PFSK-1 (cell line): ENCODE measurements around the gene FETUB.

Source experiments
- FOXP2 ChIP-seq: optimal IDR thresholded peaks from 2 replicates; pipeline ENCODE3; 2011; ENCODE audit warnings: borderline replicate concordance, control low read depth, inconsistent platforms; ENCODE audit not compliant: insufficient read depth; ENCODE audit errors: extremely low read length, extremely low read depth
- POLR2AphosphoS5 ChIP-seq: IDR thresholded peaks from 2 replicates; pipeline ENCODE4 v1.6.1; 2012; ENCODE audit warnings: low read depth, mild to moderate bottlenecking, control low read depth, low read length, moderate library complexity
- SIN3A ChIP-seq: IDR thresholded peaks from 2 replicates; pipeline ENCODE4 v1.6.1; 2012; ENCODE audit warnings: mild to moderate bottlenecking, low read length, moderate library complexity, borderline replicate concordance; ENCODE audit not compliant: insufficient read depth
- TAF1 ChIP-seq: IDR thresholded peaks from 2 replicates; pipeline ENCODE4 v1.6.1; 2012; ENCODE audit warnings: low read length, control low read depth, borderline replicate concordance; ENCODE audit not compliant: insufficient read depth
- TF ChIP-seq, protein P1 (sequence below), 2 experiments: IDR thresholded peaks; 2 replicates each; pipeline versions ENCODE4 v1.6.1 to v1.8.0; 2011 to 2012; ENCODE audit warnings: low read depth in 2 of 2, low read length in 2 of 2, control low read depth in 1 of 2, inconsistent platforms in 1 of 2, mild to moderate bottlenecking in 1 of 2, moderate library complexity in 1 of 2; ENCODE audit not compliant: insufficient read depth in 1 of 2

Gene FETUB

GRCh38 chr3:186625600-186626042, 14.6 kb upstream of the FETUB start:
- no peak for TF ChIP-seq FOXP2
- TF ChIP-seq SIN3A: no peak
- no peak for TF ChIP-seq TAF1
- TF ChIP-seq, protein P1, sequence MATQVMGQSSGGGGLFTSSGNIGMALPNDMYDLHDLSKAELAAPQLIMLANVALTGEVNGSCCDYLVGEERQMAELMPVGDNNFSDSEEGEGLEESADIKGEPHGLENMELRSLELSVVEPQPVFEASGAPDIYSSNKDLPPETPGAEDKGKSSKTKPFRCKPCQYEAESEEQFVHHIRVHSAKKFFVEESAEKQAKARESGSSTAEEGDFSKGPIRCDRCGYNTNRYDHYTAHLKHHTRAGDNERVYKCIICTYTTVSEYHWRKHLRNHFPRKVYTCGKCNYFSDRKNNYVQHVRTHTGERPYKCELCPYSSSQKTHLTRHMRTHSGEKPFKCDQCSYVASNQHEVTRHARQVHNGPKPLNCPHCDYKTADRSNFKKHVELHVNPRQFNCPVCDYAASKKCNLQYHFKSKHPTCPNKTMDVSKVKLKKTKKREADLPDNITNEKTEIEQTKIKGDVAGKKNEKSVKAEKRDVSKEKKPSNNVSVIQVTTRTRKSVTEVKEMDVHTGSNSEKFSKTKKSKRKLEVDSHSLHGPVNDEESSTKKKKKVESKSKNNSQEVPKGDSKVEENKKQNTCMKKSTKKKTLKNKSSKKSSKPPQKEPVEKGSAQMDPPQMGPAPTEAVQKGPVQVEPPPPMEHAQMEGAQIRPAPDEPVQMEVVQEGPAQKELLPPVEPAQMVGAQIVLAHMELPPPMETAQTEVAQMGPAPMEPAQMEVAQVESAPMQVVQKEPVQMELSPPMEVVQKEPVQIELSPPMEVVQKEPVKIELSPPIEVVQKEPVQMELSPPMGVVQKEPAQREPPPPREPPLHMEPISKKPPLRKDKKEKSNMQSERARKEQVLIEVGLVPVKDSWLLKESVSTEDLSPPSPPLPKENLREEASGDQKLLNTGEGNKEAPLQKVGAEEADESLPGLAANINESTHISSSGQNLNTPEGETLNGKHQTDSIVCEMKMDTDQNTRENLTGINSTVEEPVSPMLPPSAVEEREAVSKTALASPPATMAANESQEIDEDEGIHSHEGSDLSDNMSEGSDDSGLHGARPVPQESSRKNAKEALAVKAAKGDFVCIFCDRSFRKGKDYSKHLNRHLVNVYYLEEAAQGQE (IDR thresholded peaks at IDR 0.05; ENCODE audit: insufficient read depth in 1 of 2, low read depth in 2 of 2, low read length in 2 of 2): no peak
- no peak for TF ChIP-seq POLR2AphosphoS5

- TF ChIP-seq, protein P1 (IDR thresholded peaks at IDR 0.05; ENCODE audit: insufficient read depth in 1 of 2, low read depth in 2 of 2, low read length in 2 of 2): no peak
- TF ChIP-seq FOXP2: no peak
- TF ChIP-seq TAF1: no peak
- no peak for TF ChIP-seq SIN3A
- no peak for TF ChIP-seq POLR2AphosphoS5
Measured at GRCh38 chr3:186626254-186626847, 13.8 kb upstream of the FETUB start.

- TF ChIP-seq FOXP2: no peak
- TF ChIP-seq TAF1: no peak
- TF ChIP-seq, protein P1 (IDR thresholded peaks at IDR 0.05; ENCODE audit: insufficient read depth in 1 of 2, low read depth in 2 of 2, low read length in 2 of 2): no peak
Measured at GRCh38 chr3:186627852-186628414, 12.3 kb upstream of the FETUB start.

DNA sequence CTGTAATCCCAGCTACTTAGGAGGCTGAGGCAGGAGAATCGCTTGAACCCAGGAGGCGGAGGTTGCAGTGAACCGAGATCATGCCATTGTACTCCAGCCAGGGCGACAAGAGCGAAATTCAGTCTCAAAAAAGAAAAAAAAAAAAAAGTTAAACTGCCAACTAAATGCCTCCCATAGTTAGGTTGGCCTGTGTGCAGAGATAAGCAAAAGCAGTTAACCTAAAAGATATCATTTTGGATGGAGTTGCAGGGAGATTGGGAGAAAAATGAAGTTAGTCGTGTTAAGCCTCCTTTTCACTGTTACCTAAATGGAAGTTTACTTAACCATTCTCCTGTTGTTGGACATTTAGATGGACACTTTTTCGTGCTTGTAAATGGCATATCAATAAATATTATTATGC, 11.4 kb upstream of the FETUB start:
- TF ChIP-seq, protein P1 (IDR thresholded peaks at IDR 0.05; ENCODE audit: insufficient read depth in 1 of 2, low read depth in 2 of 2, low read length in 2 of 2): no peak
- TF ChIP-seq SIN3A (no peak), TAF1 (no peak), POLR2AphosphoS5 (no peak), FOXP2 (no peak)

- TF ChIP-seq FOXP2: no peak
- TF ChIP-seq POLR2AphosphoS5: no peak
- no peak for TF ChIP-seq TAF1
- TF ChIP-seq, protein P1 (IDR thresholded peaks at IDR 0.05; ENCODE audit: insufficient read depth in 1 of 2, low read depth in 2 of 2, low read length in 2 of 2): no peak
- TF ChIP-seq SIN3A: no peak
Measured at GRCh38 chr3:186630950-186631641, 9.1 kb upstream of the FETUB start.
